ENCODE data around the gene HNRNPUL1. TPM values are rescaled to one million over a fixed set of nuclear protein-coding genes. Genes with fewer than 3 reads are reported as not detected.

The HNRNPUL1 gene
- total and polyA plus RNA-seq, 9 of the 15 experiments (the other 6 are each of a cell fraction or from before 2014, with no cell fraction given): 7.3 to 211 (median 85.0) TPM

- H3K4me2 ChIP-seq (ENCODE audit: insufficient read depth, low read length): no peak overlapping the region
- POLR2A ChIA-PET: interaction anchor here (0.7 kb wide), 1 partner anchor 110 kb away, joined by 3 read pairs; no protein-coding TSS in a partner anchor
- no peak overlapping the region for H2AFZ ChIP-seq (ENCODE audit: low read depth, low read length)
- intact Hi-C loops (cut with micrococcal nuclease): no loop called here
- 95% methylated on average over 3 of the region's 4 CpGs for WGBS (ENCODE audit: insufficient coverage, low coverage, missing lambda C conversion rate)
- no peak for DNase-seq (ENCODE audit: extremely low read depth in 1 of 4, low spot score in 3 of 4)
- H3K4me1 ChIP-seq (replicated peaks in 1 of 2; ENCODE audit: control insufficient read depth in 2 of 2, insufficient read depth in 2 of 2, low read length in 2 of 2): peaks cover 24 to 36% of the 10 kb centered on the region in 2 experiments
- FAIRE-seq: no peak
- ATAC-seq: no peak
- no peaks in the 10 kb centered on the region for H3K9me3 ChIP-seq (replicated peaks; ENCODE audit: control insufficient read depth, insufficient read depth, low read depth, low read length)
- in situ Hi-C loops (cut with MboI): no loop called here
- H3K4me3 ChIP-seq: no peak overlapping the region
- peaks cover 79% of the 10 kb centered on the region; the same call in 2 of the 3 replicates for H3K36me3 ChIP-seq (ENCODE audit: control insufficient read depth, insufficient read depth, low read length)
- H3K9me1 ChIP-seq (ENCODE audit: control insufficient read depth, insufficient read depth, low read length): peaks cover 4% of the 10 kb centered on the region
- peaks cover 24% of the 10 kb centered on the region for H3K79me2 ChIP-seq (ENCODE audit: control insufficient read depth, insufficient read depth, low read length)
- no peak overlapping the region for H3K27ac ChIP-seq (ENCODE audit: extremely low read depth, low read depth, low read length)
- no peak overlapping the region for H3K9ac ChIP-seq (ENCODE audit: insufficient read depth in 1 of 2, low read depth in 2 of 2, low read length in 2 of 2)
- peaks cover 3% of the 10 kb centered on the region; the same call in 1 of the 2 replicates for H4K20me1 ChIP-seq (replicated peaks; ENCODE audit: control insufficient read depth, insufficient read depth, low read length)
- H3K27me3 ChIP-seq (ENCODE audit: control insufficient read depth in 2 of 2, insufficient read depth in 2 of 2, low read length in 2 of 2): no peaks in the 10 kb centered on the region
- CTCF ChIA-PET (ENCODE audit: low intra/inter-chr PET ratio): no interaction called here
- no TSS peak for BruUV-seq (replicated peaks)
- TF ChIP-seq TFE3 (CRISPR knock-in tag; IDR thresholded peaks at IDR 0.05) (no peak), ETS2 (tag; IDR thresholded peaks at IDR 0.05; ENCODE audit: borderline replicate concordance, poor library complexity, severe bottlenecking) (no peak), ZBTB26 (CRISPR knock-in tag; IDR thresholded peaks at IDR 0.05) (no peak), SRSF9 (IDR thresholded peaks at IDR 0.05; ENCODE audit: borderline replicate concordance, low read depth, low read length) (no peak)
Measured at GRCh38 chr19:41330481-41330880, 66.3 kb downstream of the HNRNPUL1 start.

Data from K562 (cell line).